Keratinocyte (primary cell): ENCODE measurements around the gene IQGAP3. TPM values are rescaled to one million over a fixed set of nuclear protein-coding genes. Genes with fewer than 3 reads are reported as not detected.

Experiments
- DNase-seq: peaks from one replicate; pipeline ENCODE4 v3.0.0-alpha.2; 2011; ENCODE audit warnings: low read depth, missing footprints, low spot score
- FAIRE-seq: peaks from 2 replicates; lab custom pipeline; 2011; peaks lifted over from hg19 to GRCh38; lab: Jason Lieb, UNC
- H2AFZ ChIP-seq: 2 replicates; pipeline ENCODE4 v1.6.0; 2012; ENCODE audit warnings: low read length, control low read depth, inconsistent platforms; ENCODE audit not compliant: control insufficient read depth
- H3K27ac ChIP-seq: 2 replicates; pipeline ENCODE4 v1.5.1; 2011; ENCODE audit warnings: low read length; ENCODE audit not compliant: control insufficient read depth, insufficient read depth
- H3K27me3 ChIP-seq: 3 replicates; pipeline ENCODE4 v1.6.0; 2011; ENCODE audit warnings: low read length; ENCODE audit not compliant: control insufficient read depth, insufficient read depth; ENCODE audit errors: extremely low read depth
- H3K36me3 ChIP-seq, 2 experiments: 2 replicates in 1 of 2; 3 replicates in 1 of 2; pipeline ENCODE4 v1.5.1; 2011; ENCODE audit warnings: low read length in 2 of 2, mild to moderate bottlenecking in 1 of 2; ENCODE audit not compliant: control insufficient read depth in 2 of 2, insufficient read depth in 2 of 2; ENCODE audit errors: extremely low read depth in 1 of 2
- H3K4me1 ChIP-seq: 3 replicates; pipeline ENCODE4 v1.5.1; 2011; ENCODE audit warnings: low read length; ENCODE audit not compliant: control insufficient read depth, insufficient read depth; ENCODE audit errors: extremely low read depth
- H3K4me2 ChIP-seq: 3 replicates; pipeline ENCODE4 v1.6.0; 2011; ENCODE audit warnings: low read depth, low read length; ENCODE audit not compliant: control insufficient read depth, insufficient read depth; ENCODE audit errors: extremely low read depth
- H3K4me3 ChIP-seq, 3 experiments: fragments of 200-600 bp in 1 of 3; sonication (generic) in 1 of 3; 2 replicates in 2 of 3; 3 replicates in 1 of 3; pipeline ENCODE4 v1.5.1; 2011 to 2016; ENCODE audit warnings: low read length in 3 of 3, mild to moderate bottlenecking in 3 of 3, control low read depth in 2 of 3, inconsistent platforms in 1 of 3, low read depth in 1 of 3, mixed read lengths in 1 of 3, mixed run types in 1 of 3, moderate library complexity in 1 of 3; ENCODE audit not compliant: control insufficient read depth in 2 of 3, insufficient read depth in 2 of 3; ENCODE audit errors: extremely low read depth in 1 of 3
- H3K79me2 ChIP-seq: 2 replicates; pipeline ENCODE4 v1.6.0; 2012; ENCODE audit warnings: low read length; ENCODE audit not compliant: control insufficient read depth, insufficient read depth
- H3K9ac ChIP-seq: 3 replicates; pipeline ENCODE4 v1.6.0; 2011; ENCODE audit warnings: low read length; ENCODE audit not compliant: control insufficient read depth, insufficient read depth; ENCODE audit errors: extremely low read depth
- H3K9me1 ChIP-seq: 3 replicates; pipeline ENCODE4 v1.6.0; 2011; ENCODE audit warnings: low read length; ENCODE audit not compliant: control insufficient read depth, insufficient read depth; ENCODE audit errors: extremely low read depth
- H3K9me3 ChIP-seq: 2 replicates; pipeline ENCODE4 v1.5.1; 2012; ENCODE audit warnings: low read depth, low read length; ENCODE audit not compliant: control insufficient read depth
- H4K20me1 ChIP-seq: 3 replicates; pipeline ENCODE4 v1.6.0; 2011; ENCODE audit warnings: low read length; ENCODE audit not compliant: control insufficient read depth, insufficient read depth; ENCODE audit errors: extremely low read depth
- CTCF ChIP-seq, 3 experiments: IDR thresholded peaks in 1 of 3; conservative IDR thresholded peaks in 1 of 3; optimal IDR thresholded peaks in 1 of 3; 2 replicates in 2 of 3; 3 replicates in 1 of 3; pipeline versions ENCODE3 to v1.5.1; 2011; ENCODE audit warnings: low read length in 3 of 3, mild to moderate bottlenecking in 3 of 3, moderate library complexity in 2 of 3, control low read depth in 1 of 3, inconsistent platforms in 1 of 3; ENCODE audit not compliant: insufficient read depth in 2 of 3; ENCODE audit errors: extremely low read depth in 1 of 3
- EZH2 ChIP-seq: IDR thresholded peaks from one replicate; pipeline ENCODE4 v1.6.1; 2012; ENCODE audit warnings: inconsistent platforms, mild to moderate bottlenecking, low read length, moderate library complexity
- dilution Hi-C: fragments of 300-500 bp; cut with MboI; formaldehyde crosslinking; loops from one replicate; pipeline ENCODE4 v1.7.0; 2020; ENCODE audit warnings: low sequenced_read_pairs; ENCODE audit not compliant: extremely low pct_ligation_motif_present
- polyA plus RNA-seq, 5 experiments: library from polyadenylated mRNA; depleted of rRNA in 3 of 5; stranded (reverse) in 3 of 5; stranded (forward) in 1 of 5; unstranded in 1 of 5; fragments of >200 nt; gene quantifications; 1 replicate in 1 of 5; 2 replicates in 3 of 5; 3 replicates in 1 of 5; pipeline versions ENCODE4 v1.2.1 to v1.2.3, GENCODE V29; 2011 to 2012; ENCODE audit warnings: missing spikeins in 2 of 5, low read depth in 1 of 5, low replicate concordance in 1 of 5

IQGAP3 gene
- polyA plus RNA-seq, 1 donor (not counting 4 experiments of a cell fraction or from before 2014, with no cell fraction given), result 5.3 TPM

GRCh38 chr1:156490401-156491032 lies 81.8 kb downstream of the IQGAP3 start:
- no peak for FAIRE-seq

GRCh38 chr1:156489935-156490293 lies 82.5 kb downstream of the IQGAP3 start:
- dilution Hi-C loops, result no loop called here
- Histone ChIP-seq H3K27me3 (no peaks in the 10 kb centered on the region), H3K79me2 (peaks cover 93% of the 10 kb centered on the region), H3K9me3 (no peaks in the 10 kb centered on the region), H3K4me3 (no peak overlapping the region), H3K9ac (no peak overlapping the region), H3K4me1 (peaks cover 29% of the 10 kb centered on the region), H3K9me1 (peaks cover 9% of the 10 kb centered on the region), H2AFZ (no peak overlapping the region), H4K20me1 (peaks cover 43% of the 10 kb centered on the region), H3K27ac (no peak overlapping the region), H3K36me3 (peaks cover 16 to 33% of the 10 kb centered on the region in 2 experiments), H3K4me2 (peak overlapping the region; percentile 6)
- no peak for FAIRE-seq
- no peak for TF ChIP-seq EZH2
- TF ChIP-seq CTCF (optimal IDR thresholded peaks at IDR 0.05 in 1 of 3, IDR thresholded peaks at IDR 0.05 in 1 of 3, conservative IDR thresholded peaks at IDR 0.05 in 1 of 3; ENCODE audit: extremely low read depth in 1 of 3, insufficient read depth in 2 of 3, low read length in 3 of 3), result no peak
- no peak for DNase-seq

More at GRCh38 chr1:156490401-156491032, 81.8 kb downstream of the IQGAP3 start:
- DNase-seq, result no peak
- Histone ChIP-seq H3K4me1 (peaks cover 29% of the 10 kb centered on the region), H3K27me3 (no peaks in the 10 kb centered on the region), H3K9ac (no peak overlapping the region), H3K4me2 (peak overlapping the region; percentile 40), H4K20me1 (peaks cover 41% of the 10 kb centered on the region), H2AFZ (no peak overlapping the region), H3K4me3 (no peak overlapping the region), H3K27ac (no peak overlapping the region), H3K36me3 (peaks cover 15 to 29% of the 10 kb centered on the region in 2 experiments), H3K9me1 (peaks cover 9% of the 10 kb centered on the region), H3K79me2 (peaks cover 93% of the 10 kb centered on the region), H3K9me3 (no peaks in the 10 kb centered on the region)
- TF ChIP-seq EZH2, result no peak
- no peak for TF ChIP-seq CTCF (optimal IDR thresholded peaks at IDR 0.05 in 1 of 3, IDR thresholded peaks at IDR 0.05 in 1 of 3, conservative IDR thresholded peaks at IDR 0.05 in 1 of 3; ENCODE audit: extremely low read depth in 1 of 3, insufficient read depth in 2 of 3, low read length in 3 of 3)
- dilution Hi-C loops, result no loop called here
